Osteocyte (in vitro differentiated cells): ENCODE data around the gene ALPK3. TPM values are rescaled to one million over a fixed set of nuclear protein-coding genes. Genes with fewer than 3 reads are reported as not detected.

Experiments
- DNase-seq: peaks from one replicate; pipeline ENCODE4 v3.0.0; 2021; ENCODE audit warnings: mixed read lengths; ENCODE audit not compliant: unreplicated experiment; ENCODE audit errors: extremely low spot score
- H3K27ac Mint-ChIP-seq: one replicate; pipeline ENCODE4 v1.8.0; 2021; ENCODE audit warnings: mild to moderate bottlenecking, mixed read lengths; ENCODE audit not compliant: unreplicated experiment
- H3K27me3 Mint-ChIP-seq: one replicate; pipeline ENCODE4 v1.8.0; 2021; ENCODE audit warnings: mixed read lengths; ENCODE audit not compliant: unreplicated experiment
- H3K36me3 Mint-ChIP-seq: one replicate; pipeline ENCODE4 v1.8.0; 2021; ENCODE audit warnings: mixed read lengths; ENCODE audit not compliant: unreplicated experiment
- H3K4me1 Mint-ChIP-seq: one replicate; pipeline ENCODE4 v1.8.0; 2021; ENCODE audit warnings: mixed read lengths; ENCODE audit not compliant: unreplicated experiment
- H3K4me3 Mint-ChIP-seq: one replicate; pipeline ENCODE4 v1.8.0; 2021; ENCODE audit warnings: mild to moderate bottlenecking, moderate library complexity, mixed read lengths; ENCODE audit not compliant: unreplicated experiment
- H3K9me3 Mint-ChIP-seq: one replicate; pipeline ENCODE4 v1.8.0; 2021; ENCODE audit warnings: mixed read lengths; ENCODE audit not compliant: unreplicated experiment
- CTCF ChIP-seq: fragments of 200-600 bp; sonication (generic); IDR thresholded peaks from 2 replicates; pipeline ENCODE4 v1.5.0; 2021; ENCODE audit warnings: antibody characterized with exemption, mild to moderate bottlenecking, moderate library complexity
- total RNA-seq: library from RNA; stranded (reverse); gene quantifications from 2 replicates; pipeline ENCODE4 v1.2.1, GENCODE V29; 2021

The ALPK3 gene
- total RNA-seq, 1 donor from 2014 or later: 0.27 TPM

DNA sequence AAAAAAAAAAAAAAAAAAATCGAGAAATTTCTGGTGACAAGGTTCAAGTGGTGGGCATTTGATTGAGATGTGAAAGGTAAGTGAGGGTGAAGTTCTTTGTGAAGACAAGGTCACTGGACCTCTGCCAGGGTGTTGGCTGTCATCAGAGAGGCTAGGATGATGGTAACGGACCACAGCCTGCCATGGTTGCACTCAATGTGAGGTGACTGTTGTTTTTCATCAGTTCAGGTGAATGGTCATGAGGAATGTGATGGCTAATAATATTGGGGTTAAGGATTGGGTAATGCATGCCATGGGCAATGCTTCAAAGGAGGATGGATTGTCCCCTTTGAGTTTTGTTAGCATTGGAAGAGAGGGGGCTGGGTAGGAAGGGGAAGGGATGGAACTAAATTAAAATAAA lies 4.3 kb upstream of the ALPK3 start:
- Mint-ChIP-seq H3K36me3 (peaks cover 3% of the 10 kb centered on the region), H3K27me3 (no peaks in the 10 kb centered on the region), H3K9me3 (no peaks in the 10 kb centered on the region), H3K27ac (no peak overlapping the region), H3K4me3 (no peak overlapping the region), H3K4me1 (peaks cover 4% of the 10 kb centered on the region)
- no peak for TF ChIP-seq CTCF
- no peak for DNase-seq

- peaks cover 10% of the 10 kb centered on the region for H3K4me1 Mint-ChIP-seq
- no peak overlapping the region for H3K4me3 Mint-ChIP-seq
- no peaks in the 10 kb centered on the region for H3K27me3 Mint-ChIP-seq
- TF ChIP-seq CTCF: no peak
- H3K9me3 Mint-ChIP-seq: no peaks in the 10 kb centered on the region
- H3K27ac Mint-ChIP-seq: no peak overlapping the region
- H3K36me3 Mint-ChIP-seq: peaks cover 3% of the 10 kb centered on the region
- DNase-seq: no peak
These were observed 3.7 kb upstream of the ALPK3 start for GRCh38 chr15:84813435-84813834.

DNA sequence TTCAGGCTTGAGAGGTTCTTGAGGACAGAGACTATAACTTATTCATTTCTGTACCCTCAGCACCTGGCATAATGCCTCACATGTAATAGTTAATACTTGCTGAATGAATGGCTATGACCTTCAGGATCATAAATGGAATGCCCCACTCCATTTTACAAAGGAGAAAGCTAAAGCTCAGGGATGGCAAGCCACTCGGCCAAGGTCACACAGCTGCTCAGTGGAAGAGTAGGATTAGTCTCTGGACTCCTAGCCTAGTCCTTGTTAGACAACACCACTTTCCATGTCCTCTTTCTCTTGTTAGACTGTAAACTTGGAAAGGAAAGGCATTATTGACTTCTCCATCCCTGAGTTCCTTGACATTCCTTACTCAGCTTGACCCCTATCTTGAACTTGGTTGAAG lies 3.2 kb upstream of the ALPK3 start:
- peaks cover 3% of the 10 kb centered on the region for H3K36me3 Mint-ChIP-seq
- H3K27me3 Mint-ChIP-seq: no peaks in the 10 kb centered on the region
- H3K9me3 Mint-ChIP-seq: no peaks in the 10 kb centered on the region
- H3K4me3 Mint-ChIP-seq: no peak overlapping the region
- DNase-seq: no peak
- TF ChIP-seq CTCF: no peak
- no peak overlapping the region for H3K27ac Mint-ChIP-seq
- peaks cover 13% of the 10 kb centered on the region for H3K4me1 Mint-ChIP-seq

GRCh38 chr15:84814916-84815315 lies 2.2 kb upstream of the ALPK3 start:
- no peak overlapping the region for H3K4me3 Mint-ChIP-seq
- no peak overlapping the region for H3K27ac Mint-ChIP-seq
- DNase-seq: no peak
- H3K27me3 Mint-ChIP-seq: no peaks in the 10 kb centered on the region
- H3K36me3 Mint-ChIP-seq: no peaks in the 10 kb centered on the region
- no peak for TF ChIP-seq CTCF
- H3K9me3 Mint-ChIP-seq: no peaks in the 10 kb centered on the region
- peaks cover 14% of the 10 kb centered on the region for H3K4me1 Mint-ChIP-seq

GRCh38 chr15:84817466-84818081 lies 418 bp downstream of the ALPK3 start:
- Mint-ChIP-seq H3K27me3 (no peaks in the 10 kb centered on the region), H3K36me3 (no peaks in the 10 kb centered on the region), H3K4me1 (peaks cover 12% of the 10 kb centered on the region), H3K27ac (no peak overlapping the region), H3K9me3 (no peaks in the 10 kb centered on the region), H3K4me3 (no peak overlapping the region)
- no peak for TF ChIP-seq CTCF
- no peak for DNase-seq
